Measurements from ENCODE around the gene SFMBT2.

GRCh38 chr10:7350541-7351195 lies 60.2 kb downstream of the SFMBT2 start:
- no peak for TF ChIP-seq ZNF384 (IDR thresholded peaks at IDR 0.05)
- TF ChIP-seq BHLHE40 (IDR thresholded peaks at IDR 0.05; ENCODE audit: borderline replicate concordance) = no peak
- no peak for TF ChIP-seq TARDBP (IDR thresholded peaks at IDR 0.05)
- TF ChIP-seq NFRKB (IDR thresholded peaks at IDR 0.05) = no peak
- no peak for TF ChIP-seq FOXK2 (IDR thresholded peaks at IDR 0.05)
- no peak for TF ChIP-seq HDGF (IDR thresholded peaks at IDR 0.05; ENCODE audit: borderline replicate concordance)
- no peak for TF ChIP-seq SP1 (IDR thresholded peaks at IDR 0.05)
- no peak for TF ChIP-seq FOXA1 (IDR thresholded peaks at IDR 0.05)
- TF ChIP-seq FOXM1 (IDR thresholded peaks at IDR 0.05; ENCODE audit: borderline replicate concordance) = no peak
- TF ChIP-seq LEF1 (IDR thresholded peaks at IDR 0.05; ENCODE audit: borderline replicate concordance) = no peak

Data from HEK293T (cell line).